SK-N-MC (cell line): ENCODE results near the gene OGFOD3.
"Not testable (repeated sequence)": the region's sequence is repeated elsewhere in the genome, so short reads cannot be mapped to it uniquely, and the experiment has no call there.

Source experiments
- DNase-seq: peaks from one replicate; pipeline ENCODE4 v3.0.0-alpha.2; 2011; ENCODE audit warnings: low read depth, low spot score
- H3K27ac ChIP-seq: fragments of 200-600 bp; sonication (generic); 2 replicates; pipeline ENCODE4 v1.5.1; 2016; ENCODE audit warnings: mixed run types
- H3K36me3 ChIP-seq: fragments of 200-600 bp; sonication (generic); 2 replicates; pipeline ENCODE4 v1.6.1; 2017; ENCODE audit warnings: antibody characterized with exemption, low read length, mixed read lengths; ENCODE audit not compliant: insufficient read depth
- H3K4me3 ChIP-seq: fragments of 200-600 bp; sonication (generic); 2 replicates; pipeline ENCODE4 v1.5.1; 2016
- H3K9ac ChIP-seq: fragments of 200-600 bp; sonication (generic); 2 replicates; pipeline ENCODE4 v1.8.0; 2017; ENCODE audit warnings: mixed run types, mixed read lengths; ENCODE audit not compliant: insufficient read length
- H3K9me3 ChIP-seq: fragments of 200-600 bp; sonication (generic); 2 replicates; pipeline ENCODE4 v1.6.1; 2017; ENCODE audit warnings: low read depth, mild to moderate bottlenecking, antibody characterized with exemption, low read length, moderate library complexity, mixed read lengths
- EZH2 ChIP-seq: fragments of 200-600 bp; sonication (generic); IDR thresholded peaks from one replicate; pipeline ENCODE4 v1.6.1; 2017; ENCODE audit warnings: antibody characterized with exemption
- FOXP2 ChIP-seq: optimal IDR thresholded peaks from 2 replicates; pipeline ENCODE3; 2011; ENCODE audit warnings: mild to moderate bottlenecking, moderate library complexity; ENCODE audit not compliant: insufficient read depth; ENCODE audit errors: extremely low read length, control extremely low read depth
- POLR2AphosphoS5 ChIP-seq: IDR thresholded peaks from 2 replicates; pipeline ENCODE4 v1.6.1; 2012; ENCODE audit warnings: mild to moderate bottlenecking, low read depth, low read length, borderline replicate concordance

OGFOD3 gene

DNA sequence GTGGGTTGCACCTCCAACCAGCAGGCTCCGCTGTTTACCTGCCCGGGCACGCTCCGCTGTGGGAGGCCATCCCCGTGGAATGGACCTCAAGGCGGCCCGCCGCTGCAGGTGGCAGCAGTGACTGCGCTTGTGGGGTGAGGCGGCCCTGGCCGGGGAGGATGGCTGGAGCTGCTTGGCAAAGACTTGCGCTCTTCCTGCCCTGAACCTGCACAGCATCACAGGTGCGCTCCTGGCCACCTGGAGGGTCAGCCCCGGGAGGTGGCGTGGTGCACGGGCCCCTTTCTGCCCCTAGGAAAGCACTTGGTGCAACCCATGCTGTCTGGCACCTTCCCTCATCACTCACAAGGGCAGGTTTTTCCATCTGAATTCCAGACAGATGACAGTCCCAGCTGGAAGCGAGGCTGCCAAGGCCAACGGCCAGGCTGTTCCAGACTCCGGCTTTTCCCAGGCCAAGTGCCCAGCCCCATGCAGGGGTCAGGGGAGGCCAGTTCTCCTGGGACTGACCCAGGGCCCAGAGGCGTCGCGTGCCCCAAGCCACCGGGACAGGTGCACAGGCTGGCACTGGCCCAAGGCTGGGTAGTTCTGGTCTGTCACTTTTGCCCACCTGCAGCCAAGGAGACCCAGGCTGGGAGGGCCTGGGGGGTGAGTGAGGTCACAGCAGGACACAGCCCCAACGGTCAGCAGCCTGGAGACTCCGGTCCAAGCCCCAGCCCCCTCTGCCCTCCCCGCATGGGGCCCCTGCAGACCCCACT lies 33.5 kb downstream of the OGFOD3 start:
- Histone ChIP-seq H3K9me3 (no peaks in the 10 kb centered on the region), H3K36me3 (no peaks in the 10 kb centered on the region), H3K9ac (no peak overlapping the region), H3K4me3 (no peak overlapping the region), H3K27ac (no peak overlapping the region)
- TF ChIP-seq FOXP2 (no peak), EZH2 (no peak), POLR2AphosphoS5 (no peak)
- no peak for DNase-seq

DNA sequence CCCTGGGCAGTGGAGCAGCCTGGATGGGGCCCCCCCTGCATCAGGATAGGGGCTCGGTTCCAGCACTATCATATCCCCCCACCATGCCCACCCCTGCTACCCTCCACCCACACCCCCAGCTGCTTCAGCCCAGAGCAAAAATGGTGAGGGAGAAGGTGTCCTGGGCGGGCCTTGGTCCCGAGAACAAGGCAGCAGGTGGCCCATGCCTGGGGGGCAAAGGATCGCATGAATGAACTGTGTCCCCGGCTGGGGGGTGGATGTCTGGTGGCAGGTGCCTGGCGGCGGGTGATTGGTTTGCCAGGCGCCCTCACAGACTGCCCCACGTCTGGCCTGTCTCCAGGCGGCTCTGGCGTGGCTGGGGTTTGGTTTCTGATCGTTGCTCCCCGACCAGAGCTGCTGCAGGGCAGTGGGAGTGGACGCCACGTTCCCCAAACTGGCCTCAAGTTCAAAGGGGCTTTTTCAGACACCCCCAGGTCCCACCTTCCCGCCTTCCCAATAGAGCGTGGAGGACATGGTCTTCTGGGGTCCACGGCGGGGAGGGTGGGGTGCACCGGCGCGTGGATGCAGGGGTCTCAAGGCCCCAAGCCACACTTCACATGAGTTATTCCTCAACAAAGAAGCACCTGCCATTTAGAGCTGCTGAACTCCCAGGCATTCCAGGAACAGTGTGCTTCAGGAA lies 34.2 kb downstream of the OGFOD3 start:
- DNase-seq: no peak
- no peak for TF ChIP-seq EZH2
- no peak for TF ChIP-seq POLR2AphosphoS5
- TF ChIP-seq FOXP2: no peak
- no peaks in the 10 kb centered on the region for H3K36me3 ChIP-seq
- H3K9me3 ChIP-seq: no peaks in the 10 kb centered on the region
- H3K9ac ChIP-seq: no peak overlapping the region
- H3K4me3 ChIP-seq: no peak overlapping the region
- no peak overlapping the region for H3K27ac ChIP-seq

DNA sequence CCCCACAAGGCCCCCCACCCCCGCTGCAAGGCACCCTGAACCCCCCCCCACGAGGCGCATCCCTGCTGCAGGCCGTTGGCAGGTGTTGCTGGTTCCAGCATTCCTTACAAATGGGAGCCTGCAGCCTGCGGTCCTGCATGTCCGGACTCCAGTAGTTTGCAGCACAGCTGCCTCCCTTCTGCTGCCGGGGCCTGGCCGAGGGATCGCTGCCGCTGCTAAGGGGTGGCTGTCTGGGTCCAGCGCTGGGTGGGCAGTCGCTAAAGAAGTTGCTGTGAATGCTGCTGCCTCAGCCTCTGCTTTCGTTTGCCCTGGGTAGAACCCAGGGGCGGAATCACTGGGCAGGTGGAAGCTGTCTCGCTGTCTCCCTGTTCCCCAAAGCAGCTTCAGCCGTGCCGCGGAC lies 35.0 kb downstream of the OGFOD3 start:
- TF ChIP-seq FOXP2: no peak
- no peak for TF ChIP-seq POLR2AphosphoS5
- TF ChIP-seq EZH2: no peak
- H3K27ac ChIP-seq: no peak overlapping the region
- H3K9ac ChIP-seq: no peak overlapping the region
- H3K4me3 ChIP-seq: no peak overlapping the region
- no peak for DNase-seq
- H3K36me3 ChIP-seq: no peaks in the 10 kb centered on the region
- H3K9me3 ChIP-seq: no peaks in the 10 kb centered on the region

GRCh38 chr17:82382933-82383255 lies 35.5 kb downstream of the OGFOD3 start:
- Histone ChIP-seq H3K9ac (no peak overlapping the region), H3K27ac (no peak overlapping the region), H3K4me3 (no peak overlapping the region), H3K36me3 (no peaks in the 10 kb centered on the region), H3K9me3 (no peaks in the 10 kb centered on the region)
- no peak for DNase-seq
- TF ChIP-seq FOXP2: no peak
- no peak for TF ChIP-seq POLR2AphosphoS5
- no peak for TF ChIP-seq EZH2

GRCh38 chr17:82382220-82382932 lies 36.0 kb downstream of the OGFOD3 start:
- not testable (repeated sequence) for H3K9me3 ChIP-seq, H3K4me3 ChIP-seq, H3K36me3 ChIP-seq, H3K9ac ChIP-seq, DNase-seq, H3K27ac ChIP-seq

DNA sequence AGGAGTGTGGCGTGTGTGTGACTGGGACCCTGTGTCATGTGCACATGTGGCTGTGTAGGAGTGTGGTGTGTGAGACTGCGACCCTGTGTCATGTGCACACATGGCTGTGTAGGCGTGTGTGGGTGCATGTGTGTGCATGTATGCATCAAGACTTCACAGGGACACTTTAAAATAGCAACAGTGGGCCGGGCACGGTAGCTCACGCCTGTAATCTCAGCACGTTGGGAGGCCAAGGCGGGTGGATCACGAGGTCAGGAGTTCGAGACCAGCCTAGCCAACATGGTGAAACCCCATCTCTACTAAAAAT lies 36.7 kb downstream of the OGFOD3 start:
- not testable (repeated sequence) for DNase-seq, H3K9ac ChIP-seq, H3K9me3 ChIP-seq, H3K4me3 ChIP-seq, H3K36me3 ChIP-seq, H3K27ac ChIP-seq

GRCh38 chr17:82380860-82381702 lies 37.3 kb downstream of the OGFOD3 start:
- H3K27ac ChIP-seq: no peak overlapping the region
- H3K9ac ChIP-seq: no peak overlapping the region
- DNase-seq: no peak
- no peak for TF ChIP-seq POLR2AphosphoS5
- TF ChIP-seq EZH2: no peak
- no peak for TF ChIP-seq FOXP2
- no peaks in the 10 kb centered on the region for H3K36me3 ChIP-seq
- no peak overlapping the region for H3K4me3 ChIP-seq
- H3K9me3 ChIP-seq: no peaks in the 10 kb centered on the region

DNA sequence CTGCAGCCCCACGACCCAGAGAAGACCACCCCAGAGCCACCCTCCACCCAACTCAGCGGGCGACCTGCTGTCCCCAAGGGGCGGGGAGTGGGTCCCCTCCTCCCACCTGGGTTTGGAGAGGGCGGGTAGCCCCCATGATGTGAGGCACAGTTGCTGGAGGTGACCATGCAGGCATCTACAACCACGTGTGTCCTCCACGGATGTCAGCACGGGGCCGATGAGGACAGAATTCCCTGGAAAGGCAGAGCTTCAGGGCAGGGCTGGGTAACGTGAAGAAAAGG lies 39.7 kb downstream of the OGFOD3 start:
- no peak overlapping the region for H3K9ac ChIP-seq
- no peak overlapping the region for H3K4me3 ChIP-seq
- H3K36me3 ChIP-seq: no peaks in the 10 kb centered on the region
- no peaks in the 10 kb centered on the region for H3K9me3 ChIP-seq
- H3K27ac ChIP-seq: no peak overlapping the region
- DNase-seq: no peak
- TF ChIP-seq POLR2AphosphoS5 (no peak), EZH2 (no peak), FOXP2 (no peak)
